ACHN (cell line): ENCODE results near the gene MIP.
"Not testable (repeated sequence)": the region's sequence is repeated elsewhere in the genome, so short reads cannot be mapped to it uniquely, and the experiment has no call there.

ENCODE experiments used
- DNase-seq: peaks from one replicate; pipeline ENCODE4 v3.0.0-alpha.2; 2015
- in situ Hi-C: cut with HindIII; loops from 2 replicates; pipeline ENCODE4 v1.10.0; 2017; ENCODE audit warnings: low sequenced_read_pairs, low pct_ligation_motif_present, low pct_unique_long_range_greater_than_20kb

Gene MIP

GRCh38 chr12:56469007-56469930 is 14.8 kb upstream of the MIP start:
- no peak for DNase-seq
- in situ Hi-C loops = no loop called here

- in situ Hi-C loops = no loop called here
- peak; percentile 98 for DNase-seq
Measured at GRCh38 chr12:56468216-56469006, 14.0 kb upstream of the MIP start, which contains the start of gene SPRYD4. Gene SPRYD4, plus strand, starts transcription at chr12:56468578. Its CDS starts 14 bp downstream, at chr12:56468592.

GRCh38 chr12:56462565-56462964 is 8.1 kb upstream of the MIP start:
- no peak for DNase-seq
- in situ Hi-C loops = no loop called here

DNA sequence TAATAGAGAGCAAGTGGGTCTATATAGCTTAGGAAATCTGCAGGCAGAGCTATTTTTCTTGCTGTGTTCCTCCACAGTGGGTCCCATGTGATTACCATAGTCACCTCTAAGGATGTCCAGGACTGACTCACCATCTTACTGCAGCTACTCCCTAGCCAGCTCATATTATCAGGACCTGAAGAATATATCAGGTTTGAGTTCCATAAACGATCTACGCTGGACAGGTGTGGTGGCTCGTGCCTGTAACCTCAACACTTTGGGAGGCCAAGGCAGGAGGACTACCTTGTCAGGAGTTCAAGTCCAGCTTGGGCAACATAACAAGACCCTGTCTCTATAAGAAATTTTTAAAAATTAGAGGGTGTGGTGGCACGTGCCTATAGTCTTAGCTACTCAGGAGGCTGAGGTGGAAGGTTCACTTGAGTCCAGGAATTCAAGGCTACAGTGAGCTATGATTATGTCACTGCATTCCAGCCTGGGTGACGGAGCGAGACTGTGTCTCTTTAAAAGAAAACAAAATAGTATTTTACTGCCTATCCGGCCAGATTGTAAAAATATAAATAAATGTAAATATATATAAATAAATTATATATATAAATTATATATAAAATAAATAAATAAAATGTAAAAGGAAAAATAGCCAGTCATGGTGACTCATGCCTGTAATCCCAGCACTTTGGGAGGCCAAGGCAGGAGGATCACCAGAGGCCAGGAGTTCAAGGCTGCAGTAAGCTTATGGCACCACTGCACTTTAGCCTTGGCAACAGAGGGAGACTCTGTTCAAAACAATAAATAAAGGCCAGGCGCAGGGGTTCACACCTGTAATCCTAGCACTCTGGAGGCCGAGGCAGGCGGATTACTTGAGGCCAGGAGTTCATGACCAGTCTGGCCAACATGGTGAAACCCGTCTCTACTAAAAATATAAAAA is 7.0 kb upstream of the MIP start:
- DNase-seq = peak; percentile 74
- in situ Hi-C loops = no loop called here

DNA sequence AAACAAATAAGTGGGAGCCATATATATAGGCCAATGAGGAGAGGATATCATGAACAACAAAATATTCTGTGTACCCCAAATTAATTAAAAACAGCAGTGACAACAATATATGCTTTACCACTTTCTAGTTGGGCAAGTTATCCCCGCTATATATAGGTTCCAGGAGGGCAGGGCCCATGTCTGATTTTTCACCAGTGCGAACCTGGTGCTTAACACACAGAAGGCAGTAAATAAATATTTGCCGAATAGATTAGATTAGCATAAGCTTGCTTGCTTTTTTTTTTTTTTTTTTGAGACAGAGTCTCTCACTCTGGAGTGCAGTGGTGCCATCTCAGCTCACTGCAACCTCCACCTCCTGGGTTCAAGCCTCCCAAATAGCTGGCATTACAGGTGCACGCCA is 3.4 kb upstream of the MIP start:
- DNase-seq = no peak
- in situ Hi-C loops = no loop called here

- no peak for DNase-seq
- in situ Hi-C loops = no loop called here
Measured at GRCh38 chr12:56451147-56451546, 3.3 kb downstream of the MIP start.

- in situ Hi-C loops = no loop called here
Measured at GRCh38 chr12:56450241-56450640, 4.2 kb downstream of the MIP start.

DNA sequence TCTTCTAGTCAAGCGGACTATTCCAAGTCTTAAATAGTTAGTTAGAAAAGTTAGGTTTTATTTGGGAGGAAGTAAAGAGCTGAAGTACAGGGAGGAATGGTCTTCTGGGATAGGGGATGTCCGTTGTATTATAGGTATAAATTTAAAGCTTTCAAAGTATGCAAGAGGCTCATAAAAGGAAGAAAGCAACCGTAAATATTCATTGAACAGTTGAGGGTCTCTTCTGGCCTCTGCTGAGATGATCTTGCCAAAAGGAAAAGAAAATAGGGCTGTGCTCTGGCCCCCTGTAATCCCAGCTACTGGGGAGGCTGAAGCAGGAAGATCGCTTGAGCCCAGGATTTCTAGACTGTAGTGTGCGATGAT is 4.9 kb downstream of the MIP start:
- in situ Hi-C loops = no loop called here
- no peak for DNase-seq

More at GRCh38 chr12:56450241-56450640, 4.2 kb downstream of the MIP start:
- DNase-seq = no peak

GRCh38 chr12:56448860-56449621 is 5.4 kb downstream of the MIP start, which contains the start of gene TIMELESS:
Gene TIMELESS, minus strand, starts transcription at chr12:56449426. Its CDS starts 15,256 bp downstream, at chr12:56434170.
- DNase-seq = peak; percentile 97

GRCh38 chr12:56443208-56443607 is 11.2 kb downstream of the MIP start:
- in situ Hi-C loops, DNase-seq: not testable (repeated sequence)

More at GRCh38 chr12:56448860-56449621, 5.4 kb downstream of the MIP start, which contains the start of gene TIMELESS:
- in situ Hi-C loops = no loop called here

GRCh38 chr12:56437430-56438176 is 16.9 kb downstream of the MIP start:
- DNase-seq = no peak
- in situ Hi-C loops = no loop called here

- in situ Hi-C loops = no loop called here
- DNase-seq = no peak
Measured at GRCh38 chr12:56434828-56435227, 19.6 kb downstream of the MIP start.

- DNase-seq = no peak
- in situ Hi-C loops = no loop called here
Measured at GRCh38 chr12:56431850-56432249, 22.6 kb downstream of the MIP start.

DNA sequence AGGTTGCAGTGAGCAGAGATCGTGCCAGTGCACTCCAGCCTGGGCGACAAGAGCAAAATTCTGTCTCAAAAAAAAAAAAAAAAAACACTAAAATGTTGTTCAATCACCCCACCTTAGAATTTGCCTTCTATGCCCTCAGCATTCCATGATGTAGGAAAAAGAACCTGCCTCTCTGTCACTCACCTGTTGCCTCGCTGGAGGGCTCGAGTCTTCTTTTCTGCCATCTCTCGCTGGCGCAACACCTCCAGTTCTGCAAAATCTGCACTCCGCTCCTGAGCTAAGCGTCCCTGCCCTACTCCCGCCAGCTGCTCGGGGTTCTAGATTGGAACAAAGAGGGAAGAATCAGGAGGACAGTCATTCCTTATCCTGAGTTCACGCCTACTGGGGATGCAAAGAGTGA is 23.2 kb downstream of the MIP start:
- in situ Hi-C loops = no loop called here
- no peak for DNase-seq

- DNase-seq = no peak
Measured at GRCh38 chr12:56425940-56426438, 28.5 kb downstream of the MIP start.

GRCh38 chr12:56425193-56425592 is 29.3 kb downstream of the MIP start:
- in situ Hi-C loops = no loop called here
- no peak for DNase-seq

More at GRCh38 chr12:56425940-56426438, 28.5 kb downstream of the MIP start:
- in situ Hi-C loops = no loop called here

DNA sequence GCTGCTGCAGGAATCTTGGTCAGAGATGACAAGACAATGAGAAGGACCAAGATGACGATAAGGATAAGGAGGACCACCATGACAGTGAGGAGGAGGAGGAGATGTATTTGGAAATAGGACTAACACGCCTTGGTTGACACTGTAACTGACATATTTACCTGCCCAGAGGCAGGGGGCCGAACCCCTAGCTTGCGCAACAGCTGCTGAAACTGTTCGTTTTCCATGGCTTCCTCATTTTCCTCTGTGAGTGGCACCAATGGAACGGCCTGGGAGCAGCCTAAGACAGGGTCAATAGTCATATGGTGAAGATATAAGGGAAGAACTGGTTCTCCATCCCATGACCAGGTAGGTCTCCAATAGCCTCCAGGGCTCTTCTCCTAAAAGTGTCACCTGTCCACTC is 34.0 kb downstream of the MIP start:
- in situ Hi-C loops = no loop called here
- no peak for DNase-seq
